GM12874 (cell line): ENCODE measurements around the gene RAMACL.

Experiments
- CTCF ChIP-seq: IDR thresholded peaks from 2 replicates; pipeline ENCODE4 v1.5.1; 2011; ENCODE audit warnings: low read depth, mild to moderate bottlenecking, control low read depth, low read length, moderate library complexity; ENCODE audit not compliant: insufficient read depth

Gene RAMACL

GRCh38 chr6:166578536-166579236 is 7.8 kb downstream of the RAMACL start:
- TF ChIP-seq CTCF = no peak

- TF ChIP-seq CTCF = no peak
These were observed 11.3 kb downstream of the RAMACL start for GRCh38 chr6:166575205-166575604.

GRCh38 chr6:166573511-166574216 is 12.8 kb downstream of the RAMACL start:
- no peak for TF ChIP-seq CTCF

GRCh38 chr6:166572370-166573261 is 13.9 kb downstream of the RAMACL start:
- TF ChIP-seq CTCF = no peak

- TF ChIP-seq CTCF = no peak
These were observed 15.4 kb downstream of the RAMACL start for GRCh38 chr6:166570929-166571713.

GRCh38 chr6:166569206-166569605 is 17.3 kb downstream of the RAMACL start:
- TF ChIP-seq CTCF = no peak

- no peak for TF ChIP-seq CTCF
These were observed 18.7 kb downstream of the RAMACL start for GRCh38 chr6:166567813-166568212.
